Erythroblast (primary cell): Measurements from ENCODE around the gene RUFY1.

ENCODE experiments used
- DNase-seq, 2 experiments: peaks; one replicate each; lab custom pipeline; 2025; lab: John Stamatoyannopoulos, UW
- GATA1 ChIP-seq: IDR thresholded peaks from 2 replicates; pipeline ENCODE4 v1.6.1; 2011; ENCODE audit warnings: low read depth, mild to moderate bottlenecking, control low read depth, low read length, moderate library complexity
- POLR2A ChIP-seq: IDR thresholded peaks from 2 replicates; pipeline ENCODE4 v1.6.1; 2011; ENCODE audit warnings: mild to moderate bottlenecking, low read length

RUFY1 gene

GRCh38 chr5:179606071-179606909, 55.9 kb downstream of the RUFY1 start:
- no peak for DNase-seq

GRCh38 chr5:179606910-179607159, 56.5 kb downstream of the RUFY1 start:
- no peak for DNase-seq
- TF ChIP-seq POLR2A (no peak), GATA1 (no peak)

More at GRCh38 chr5:179606071-179606909, 55.9 kb downstream of the RUFY1 start:
- TF ChIP-seq GATA1: no peak
- no peak for TF ChIP-seq POLR2A

GRCh38 chr5:179607160-179607931, 57.0 kb downstream of the RUFY1 start:
- no peak for DNase-seq
- no peak for TF ChIP-seq POLR2A
- TF ChIP-seq GATA1: no peak

GRCh38 chr5:179608131-179608581, 57.8 kb downstream of the RUFY1 start:
- TF ChIP-seq POLR2A: no peak
- TF ChIP-seq GATA1: no peak
- DNase-seq: no peak

- DNase-seq: no peak
- no peak for TF ChIP-seq POLR2A
- TF ChIP-seq GATA1: no peak
Measured at GRCh38 chr5:179609834-179610108, 59.4 kb downstream of the RUFY1 start.

GRCh38 chr5:179610109-179610902, 60.0 kb downstream of the RUFY1 start:
- TF ChIP-seq POLR2A (no peak), GATA1 (no peak)
- DNase-seq: no peak

GRCh38 chr5:179610903-179611265, 60.5 kb downstream of the RUFY1 start:
- DNase-seq: no peak
- TF ChIP-seq POLR2A (no peak), GATA1 (no peak)

GRCh38 chr5:179612577-179613459, 62.5 kb downstream of the RUFY1 start:
- TF ChIP-seq GATA1 (no peak), POLR2A (peak; percentile 41)
- peak; percentile 51 to 58 for DNase-seq

GRCh38 chr5:179613460-179614071, 63.2 kb downstream of the RUFY1 start:
- no peak for TF ChIP-seq GATA1
- no peak for TF ChIP-seq POLR2A
- no peak for DNase-seq

- no peak for TF ChIP-seq POLR2A
- TF ChIP-seq GATA1: no peak
Measured at GRCh38 chr5:179614745-179615144, 64.4 kb downstream of the RUFY1 start.

GRCh38 chr5:179615203-179615602, 64.8 kb downstream of the RUFY1 start:
- no peak for DNase-seq
- no peak for TF ChIP-seq GATA1
- no peak for TF ChIP-seq POLR2A

More at GRCh38 chr5:179614745-179615144, 64.4 kb downstream of the RUFY1 start:
- DNase-seq: no peak

GRCh38 chr5:179616002-179616594, 65.7 kb downstream of the RUFY1 start:
- DNase-seq: no peak
- TF ChIP-seq GATA1 (no peak), POLR2A (no peak)

GRCh38 chr5:179617930-179618329, 67.6 kb downstream of the RUFY1 start:
- DNase-seq: no peak
- no peak for TF ChIP-seq POLR2A
- TF ChIP-seq GATA1: no peak
